Smooth muscle cell (in vitro differentiated cells): ENCODE results near the gene LIMS4. TPM values are rescaled to one million over a fixed set of nuclear protein-coding genes. Genes with fewer than 3 reads are reported as not detected.
"Not testable (repeated sequence)": the region's sequence is repeated elsewhere in the genome, so short reads cannot be mapped to it uniquely, and the experiment has no call there.

Experiments used
- DNase-seq: peaks from one replicate; lab custom pipeline; 2025; ENCODE audit not compliant: unreplicated experiment; lab: John Stamatoyannopoulos, UW
- H2AFZ ChIP-seq: fragments of 200-600 bp; sonication (generic); 2 replicates; pipeline ENCODE4 v1.6.0; 2016; ENCODE audit warnings: antibody characterized with exemption, low read depth, mild to moderate bottlenecking
- H3F3A ChIP-seq: fragments of 200-600 bp; sonication (generic); 2 replicates; pipeline ENCODE4 v1.6.0; 2017; ENCODE audit warnings: antibody characterized with exemption, low read depth
- H3K27ac ChIP-seq: fragments of 200-600 bp; sonication (generic); 2 replicates; pipeline ENCODE4 v1.5.1; 2016; ENCODE audit warnings: low read depth, mild to moderate bottlenecking
- H3K27me3 ChIP-seq: fragments of 200-600 bp; sonication (generic); 2 replicates; pipeline ENCODE4 v1.6.1; 2016; ENCODE audit warnings: low read depth, mild to moderate bottlenecking
- H3K36me3 ChIP-seq: fragments of 200-600 bp; sonication (generic); 2 replicates; pipeline ENCODE4 v1.5.1; 2016; ENCODE audit warnings: low read depth
- H3K4me1 ChIP-seq: fragments of 200-600 bp; sonication (generic); 2 replicates; pipeline ENCODE4 v1.5.1; 2016; ENCODE audit warnings: low read depth
- H3K4me2 ChIP-seq: fragments of 200-600 bp; sonication (generic); 2 replicates; pipeline ENCODE4 v1.6.0; 2016; ENCODE audit warnings: mild to moderate bottlenecking
- H3K4me3 ChIP-seq: fragments of 200-600 bp; sonication (generic); 2 replicates; pipeline ENCODE4 v1.5.1; 2016; ENCODE audit warnings: mild to moderate bottlenecking
- H3K79me2 ChIP-seq: fragments of 200-600 bp; sonication (generic); 2 replicates; pipeline ENCODE4 v1.6.0; 2016; ENCODE audit warnings: low read depth, mild to moderate bottlenecking
- H3K9ac ChIP-seq: fragments of 200-600 bp; sonication (generic); 2 replicates; pipeline ENCODE4 v1.6.0; 2016; ENCODE audit warnings: low read depth
- H3K9me3 ChIP-seq: fragments of 200-600 bp; sonication (generic); replicated peaks from 2 replicates; pipeline ENCODE4 v1.5.1; 2016; ENCODE audit warnings: low read depth
- H4K20me1 ChIP-seq: fragments of 200-600 bp; sonication (generic); 2 replicates; pipeline ENCODE4 v1.6.0; 2016; ENCODE audit warnings: low read depth
- WGBS: methylation state at CpG from one replicate; pipeline ENCODE4 v1.1.7; 2016; ENCODE audit warnings: low lambda C conversion rate; 5-methylcytosine and 5-hydroxymethylcytosine counted together
- polyA plus RNA-seq: library from polyadenylated mRNA; unstranded; fragments of >200 nt; fragmentation: Nextera tagmentation; extraction: Ambion mirVana; gene quantifications from 2 replicates; pipeline ENCODE4 v1.2.1, GENCODE V29; 2016
- total RNA-seq: library from RNA; depleted of rRNA; stranded (reverse); fragments of >200 nt; gene quantifications from 2 replicates; pipeline ENCODE4 v1.2.3, GENCODE V29; 2014

LIMS4 gene
- total and polyA plus RNA-seq, 2 experiments from 2014 or later: 3.9 to 9.6 TPM

DNA sequence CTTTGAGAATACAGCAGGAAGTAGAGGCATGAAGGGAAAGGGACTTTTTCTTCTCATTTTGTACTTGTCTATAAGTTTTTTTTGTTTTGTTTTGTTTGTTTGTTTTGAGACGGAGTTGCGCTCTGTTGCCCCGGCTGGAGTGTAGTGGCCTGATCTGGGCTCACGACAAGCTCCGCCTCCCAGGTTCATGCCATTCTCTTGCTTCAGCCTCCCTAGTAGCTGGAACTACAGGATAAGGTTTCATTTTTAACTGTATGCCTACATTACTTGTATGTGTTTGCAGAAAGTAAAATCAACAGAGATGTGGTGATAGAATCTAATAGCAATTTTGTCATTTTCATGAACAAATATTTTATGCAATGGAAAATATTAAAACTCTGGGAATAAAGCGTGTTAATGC, 38.1 kb downstream of the LIMS4 start:
- not testable (repeated sequence) for H3K9ac ChIP-seq, H3K4me2 ChIP-seq, H3K4me1 ChIP-seq, H3K79me2 ChIP-seq, H3K4me3 ChIP-seq, H3K9me3 ChIP-seq, DNase-seq, H3K27me3 ChIP-seq, H3F3A ChIP-seq, H3K36me3 ChIP-seq, H4K20me1 ChIP-seq, H2AFZ ChIP-seq, H3K27ac ChIP-seq
- WGBS: no CpG with 5 or more reads among the region's 6 CpGs

DNA sequence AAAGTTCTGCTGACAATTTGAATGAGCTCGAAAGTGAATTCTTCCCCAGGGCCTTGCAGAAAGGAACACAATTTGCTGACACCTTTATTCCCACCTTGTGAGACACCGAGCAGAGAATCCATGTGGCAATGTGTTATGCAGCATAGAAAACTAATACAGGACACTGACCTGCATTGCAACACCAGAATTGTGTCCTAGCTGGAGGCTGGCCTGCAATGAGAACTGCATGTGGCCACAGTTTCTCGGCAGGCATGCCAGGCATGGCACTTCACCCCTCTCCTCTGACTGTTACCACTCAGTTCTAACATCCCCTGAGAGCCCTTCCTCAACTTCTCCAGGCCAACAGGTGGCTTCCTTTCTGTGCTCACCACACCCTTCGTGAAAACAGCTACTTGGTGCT, 46.9 kb downstream of the LIMS4 start:
- H3K79me2 ChIP-seq, H4K20me1 ChIP-seq, H3K27ac ChIP-seq, H3K27me3 ChIP-seq, H3K4me1 ChIP-seq, DNase-seq, H3F3A ChIP-seq, H2AFZ ChIP-seq, H3K9ac ChIP-seq, H3K4me2 ChIP-seq, H3K4me3 ChIP-seq, H3K9me3 ChIP-seq, H3K36me3 ChIP-seq: not testable (repeated sequence)
- 90% methylated on average over 1 of the region's 4 CpGs for WGBS

GRCh38 chr2:110424421-110424820, 48.2 kb downstream of the LIMS4 start:
- H3K4me3 ChIP-seq, H3K27ac ChIP-seq, H4K20me1 ChIP-seq, H3K9me3 ChIP-seq, H3K79me2 ChIP-seq, H3K27me3 ChIP-seq, H3K9ac ChIP-seq, DNase-seq, H3K4me2 ChIP-seq, H3K4me1 ChIP-seq, H3F3A ChIP-seq, H3K36me3 ChIP-seq, H2AFZ ChIP-seq: not testable (repeated sequence)
- WGBS: 94% methylated on average over 2 of the region's 4 CpGs

GRCh38 chr2:110423574-110423962, 49.0 kb downstream of the LIMS4 start:
- not testable (repeated sequence) for H3K4me1 ChIP-seq, H3F3A ChIP-seq, H3K4me2 ChIP-seq, DNase-seq, H3K9me3 ChIP-seq, H3K36me3 ChIP-seq, H3K27ac ChIP-seq, H2AFZ ChIP-seq, H3K9ac ChIP-seq, H4K20me1 ChIP-seq, H3K79me2 ChIP-seq, H3K27me3 ChIP-seq, H3K4me3 ChIP-seq
- WGBS: no CpG with 5 or more reads among the region's 56 CpGs

- not testable (repeated sequence) for H3K4me1 ChIP-seq, H3F3A ChIP-seq, H3K9ac ChIP-seq, DNase-seq, H3K9me3 ChIP-seq, H3K27ac ChIP-seq, H4K20me1 ChIP-seq, H3K4me2 ChIP-seq, H2AFZ ChIP-seq, H3K79me2 ChIP-seq, H3K27me3 ChIP-seq, H3K4me3 ChIP-seq, H3K36me3 ChIP-seq
- whole genome bisulfite sequencing: 74% methylated on average over 4 of the region's 36 CpGs
Observed at GRCh38 chr2:110422852-110423573, 49.6 kb downstream of the LIMS4 start.

- H4K20me1 ChIP-seq, H3K4me2 ChIP-seq, H3K27me3 ChIP-seq, H2AFZ ChIP-seq, H3K79me2 ChIP-seq, H3K27ac ChIP-seq, H3K9me3 ChIP-seq, H3K9ac ChIP-seq, DNase-seq, H3K4me1 ChIP-seq, H3F3A ChIP-seq, H3K4me3 ChIP-seq, H3K36me3 ChIP-seq: not testable (repeated sequence)
- WGBS: no CpG with 5 or more reads among the region's 9 CpGs
Observed at GRCh38 chr2:110420641-110421354, 51.8 kb downstream of the LIMS4 start.

DNA sequence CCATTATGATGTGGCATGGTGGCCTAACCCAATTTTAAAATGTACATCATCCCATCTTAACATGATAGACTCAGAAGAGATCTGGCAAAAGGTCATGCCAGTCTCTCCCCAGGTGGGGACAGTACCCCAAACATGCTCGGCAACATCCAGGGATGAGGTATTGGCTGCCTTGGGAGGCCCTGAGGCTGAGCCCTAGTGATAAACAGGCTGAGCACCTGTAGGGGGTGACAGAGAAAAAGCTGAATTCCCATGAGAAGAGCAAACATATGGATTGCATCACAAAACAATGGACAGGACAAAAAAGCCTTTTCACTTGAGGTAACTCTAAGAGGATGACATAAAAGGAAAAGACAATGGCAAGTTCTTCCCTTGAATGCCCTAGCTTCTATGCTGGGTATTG, 65.5 kb downstream of the LIMS4 start:
- H3K4me1 ChIP-seq, H3F3A ChIP-seq, H3K4me3 ChIP-seq, H3K9me3 ChIP-seq, H3K4me2 ChIP-seq, H2AFZ ChIP-seq, H3K27ac ChIP-seq, H3K36me3 ChIP-seq, H3K9ac ChIP-seq, H4K20me1 ChIP-seq, H3K27me3 ChIP-seq, H3K79me2 ChIP-seq, DNase-seq: not testable (repeated sequence)
- no CpG with 5 or more reads among the region's 1 CpG for WGBS

DNA sequence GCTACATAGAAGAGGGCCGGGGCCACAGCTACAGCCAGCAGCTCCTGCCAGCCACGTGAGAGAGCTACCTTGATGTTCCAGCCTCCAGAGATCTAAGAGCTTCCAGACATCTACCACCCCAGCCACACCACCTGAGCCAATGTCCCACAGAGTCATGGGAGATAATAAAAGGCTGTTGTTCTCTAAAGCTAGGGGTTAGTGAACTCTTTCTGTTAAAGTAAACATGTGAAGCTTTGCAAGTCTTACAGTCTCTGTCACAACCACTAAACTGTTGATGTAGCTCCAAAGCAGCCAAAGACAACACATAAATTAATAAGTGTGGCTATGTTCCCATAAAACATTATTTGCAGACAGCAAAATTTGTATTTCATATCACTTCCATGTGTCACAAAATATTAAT, 67.6 kb downstream of the LIMS4 start:
- H3K9ac ChIP-seq, H3K9me3 ChIP-seq, H3K79me2 ChIP-seq, H3K4me1 ChIP-seq, H3K27ac ChIP-seq, H2AFZ ChIP-seq, H3K36me3 ChIP-seq, H4K20me1 ChIP-seq, DNase-seq, H3F3A ChIP-seq, H3K4me2 ChIP-seq, H3K4me3 ChIP-seq, H3K27me3 ChIP-seq: not testable (repeated sequence)
- no CpG with 5 or more reads among the region's 2 CpGs for WGBS
